ENCODE measurements around the gene SHANK3. TPM values are rescaled to one million over a fixed set of nuclear protein-coding genes. Genes with fewer than 3 reads are reported as not detected.

Gene SHANK3
- total and polyA plus RNA-seq, 2 of the 8 experiments (the other 6 are each of a cell fraction or from before 2014, with no cell fraction given), result 1.5 to 6.0 TPM

GRCh38 chr22:50672041-50672440, 582 bp upstream of the SHANK3 start:
- H3K27ac ChIP-seq (ENCODE audit: low read depth, low read length), result no peak overlapping the region
- H3K36me3 ChIP-seq (ENCODE audit: control insufficient read depth in 2 of 4, insufficient read depth in 4 of 4, low read length in 3 of 4), result no peaks in the 10 kb centered on the region
- H3K27me3 ChIP-seq (replicated peaks in 1 of 4; ENCODE audit: control insufficient read depth in 3 of 4, extremely low read depth in 1 of 4, insufficient read depth in 3 of 4, low read length in 3 of 4), result peaks cover 3 to 21% (median 16%) of the 10 kb centered on the region in 4 experiments
- H3K14ac ChIP-seq (ENCODE audit: insufficient read length), result no peak overlapping the region
- DNase-seq (ENCODE audit: low read depth in 1 of 2, low spot score in 2 of 2) (no peak), FAIRE-seq (no peak)
- no peak overlapping the region for H2AK5ac ChIP-seq (ENCODE audit: low read depth, low read length)
- H3K18ac ChIP-seq (ENCODE audit: extremely low read depth, low read length), result no peak overlapping the region
- no peaks in the 10 kb centered on the region for H3K9me3 ChIP-seq (ENCODE audit: insufficient read depth in 2 of 2, low read depth in 1 of 2, low read length in 1 of 2)
- H3K9ac ChIP-seq (replicated peaks in 1 of 4; ENCODE audit: extremely low read depth in 1 of 4, low read depth in 3 of 4, low read length in 3 of 4), result no peak overlapping the region
- no peak overlapping the region; a peak in 1 of 4 replicates for H3K4me2 ChIP-seq (ENCODE audit: insufficient read depth in 1 of 2, low read depth in 2 of 2, low read length in 2 of 2)
- no peak overlapping the region for H3K23ac ChIP-seq (ENCODE audit: insufficient read length)
- ChIA-PET POLR2A (ENCODE audit: partially characterized antibody) (interaction anchor here (1.5 kb wide), 1 partner anchor 30 kb away, joined by 4 read pairs; no protein-coding TSS in a partner anchor), CTCF (ENCODE audit: partially characterized antibody) (interaction anchor here (1.0 to 1.5 kb wide), 2 partner anchors 31 to 46 kb away, joined by 4 to 9 read pairs; no protein-coding TSS in a partner anchor)
- no peak overlapping the region for H3K4ac ChIP-seq (replicated peaks; ENCODE audit: insufficient read length, low read depth, low read length)
- H4K91ac ChIP-seq (replicated peaks; ENCODE audit: insufficient read length, low read length), result no peak overlapping the region
- no peak overlapping the region for H4K5ac ChIP-seq (ENCODE audit: insufficient read length, low read depth, low read length)
- no peak overlapping the region for H2BK15ac ChIP-seq (ENCODE audit: low read length)
- H2BK12ac ChIP-seq (ENCODE audit: low read depth, low read length), result no peak overlapping the region
- no peak overlapping the region for H3K4me3 ChIP-seq (ENCODE audit: extremely low read depth in 1 of 4, insufficient read depth in 2 of 4, low read depth in 3 of 4, low read length in 4 of 4)
- no peak overlapping the region for H2BK5ac ChIP-seq (ENCODE audit: low read depth, low read length)
- H3K79me2 ChIP-seq (ENCODE audit: control insufficient read depth in 1 of 2, insufficient read depth in 2 of 2, low read length in 2 of 2), result peaks cover 0 to 5% of the 10 kb centered on the region in 2 experiments; a peak in 1 of 4 replicates
- peaks cover 13% of the 10 kb centered on the region for H3K23me2 ChIP-seq (ENCODE audit: low read depth, low read length)
- no peak overlapping the region for H2AFZ ChIP-seq (ENCODE audit: low read length)
- no peak overlapping the region for H2BK120ac ChIP-seq (replicated peaks; ENCODE audit: low read depth, low read length)
- no peak overlapping the region for H2BK20ac ChIP-seq (ENCODE audit: low read length)
- H3K79me1 ChIP-seq (ENCODE audit: low read depth, low read length), result peaks cover 5% of the 10 kb centered on the region; the same call in 1 of the 2 replicates
- WGBS, 2 experiments (ENCODE audit: extremely low coverage in 1 of 2, insufficient coverage in 1 of 2, insufficient read length in 1 of 2, insufficient replicate concordance in 2 of 2, low coverage in 1 of 2, low lambda C conversion rate in 2 of 2, missing lambda C conversion rate in 1 of 2), result 92% methylated on average over 8 of the region's 8 CpGs; no CpG with 5 or more reads in 1 of the 2 experiments
- H3K56ac ChIP-seq (replicated peaks; ENCODE audit: insufficient read length, low read depth, low read length), result no peak overlapping the region
- H4K8ac ChIP-seq (ENCODE audit: extremely low read depth, insufficient read depth, low read length), result no peak overlapping the region
- peaks cover 12% of the 10 kb centered on the region in 2 experiments for H4K20me1 ChIP-seq (replicated peaks in 1 of 2; ENCODE audit: control insufficient read depth in 1 of 2, insufficient read depth in 2 of 2, low read length in 2 of 2)
- peaks cover 0 to 16% (median 9%) of the 10 kb centered on the region in 4 experiments; a peak in 6 of 7 replicates for H3K4me1 ChIP-seq (replicated peaks in 1 of 4; ENCODE audit: control insufficient read depth in 3 of 4, insufficient read depth in 4 of 4, low read length in 3 of 4)
- no peak for TF ChIP-seq CEBPB (IDR thresholded peaks at IDR 0.05; ENCODE audit: low read depth, low read length)
- TF ChIP-seq EGR1 (IDR thresholded peaks at IDR 0.05; ENCODE audit: borderline replicate concordance, low read depth, low read length), result no peak
- TF ChIP-seq TAF1 (IDR thresholded peaks at IDR 0.05; ENCODE audit: low read depth, low read length), result no peak
- no peak for TF ChIP-seq YY1 (IDR thresholded peaks at IDR 0.05; ENCODE audit: low read depth, low read length)
- TF ChIP-seq E2F6 (IDR thresholded peaks at IDR 0.05), result no peak
- no peak for TF ChIP-seq GTF2F1 (IDR thresholded peaks at IDR 0.05; ENCODE audit: borderline replicate concordance, low read depth, low read length)
- TF ChIP-seq SIRT6 (IDR thresholded peaks at IDR 0.05; ENCODE audit: low read length), result no peak
- TF ChIP-seq BRCA1 (IDR thresholded peaks at IDR 0.05; ENCODE audit: low read depth, low read length), result no peak
- no peak for TF ChIP-seq HDAC2 (IDR thresholded peaks at IDR 0.05; ENCODE audit: borderline replicate concordance in 1 of 2, low read depth in 2 of 2, low read length in 2 of 2)
- TF ChIP-seq TCF12 (IDR thresholded peaks at IDR 0.05; ENCODE audit: low read depth, low read length), result no peak
- TF ChIP-seq SP1 (IDR thresholded peaks at IDR 0.05; ENCODE audit: low read depth, low read length), result no peak
- no peak for TF ChIP-seq CBX8 (IDR thresholded peaks at IDR 0.05; ENCODE audit: borderline replicate concordance, low read depth, low read length)
- TF ChIP-seq SRF (IDR thresholded peaks at IDR 0.05; ENCODE audit: low read depth, low read length), result no peak
- no peak for TF ChIP-seq RFX5 (IDR thresholded peaks at IDR 0.05; ENCODE audit: borderline replicate concordance, low read depth, low read length)
- TF ChIP-seq KDM5A (IDR thresholded peaks at IDR 0.05; ENCODE audit: low read length), result no peak
